ENCODE data around the gene ALMS1.

ALMS1 gene

DNA sequence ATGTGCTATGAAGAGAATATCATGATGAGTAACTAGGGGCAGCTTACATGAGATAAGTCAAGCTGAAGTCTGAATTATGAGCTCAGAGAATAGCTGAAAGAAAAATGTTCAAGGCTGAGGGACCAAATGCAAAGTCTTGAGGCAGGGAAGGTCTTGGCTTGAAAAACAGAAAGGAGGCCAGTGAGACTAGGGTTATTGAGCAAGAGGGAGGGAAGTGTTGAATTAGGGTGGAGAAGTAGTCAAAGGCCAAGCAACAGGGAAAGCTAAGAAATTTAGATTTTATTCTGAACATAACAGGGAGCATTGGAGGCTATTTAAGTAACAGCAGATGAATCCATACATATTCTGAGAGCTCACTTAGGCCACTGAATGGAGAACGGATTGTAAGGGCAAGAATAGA, 11.4 kb upstream of the ALMS1 start:
- DNase-seq (ENCODE audit: low spot score), result no peak
- TF ChIP-seq, protein P1, sequence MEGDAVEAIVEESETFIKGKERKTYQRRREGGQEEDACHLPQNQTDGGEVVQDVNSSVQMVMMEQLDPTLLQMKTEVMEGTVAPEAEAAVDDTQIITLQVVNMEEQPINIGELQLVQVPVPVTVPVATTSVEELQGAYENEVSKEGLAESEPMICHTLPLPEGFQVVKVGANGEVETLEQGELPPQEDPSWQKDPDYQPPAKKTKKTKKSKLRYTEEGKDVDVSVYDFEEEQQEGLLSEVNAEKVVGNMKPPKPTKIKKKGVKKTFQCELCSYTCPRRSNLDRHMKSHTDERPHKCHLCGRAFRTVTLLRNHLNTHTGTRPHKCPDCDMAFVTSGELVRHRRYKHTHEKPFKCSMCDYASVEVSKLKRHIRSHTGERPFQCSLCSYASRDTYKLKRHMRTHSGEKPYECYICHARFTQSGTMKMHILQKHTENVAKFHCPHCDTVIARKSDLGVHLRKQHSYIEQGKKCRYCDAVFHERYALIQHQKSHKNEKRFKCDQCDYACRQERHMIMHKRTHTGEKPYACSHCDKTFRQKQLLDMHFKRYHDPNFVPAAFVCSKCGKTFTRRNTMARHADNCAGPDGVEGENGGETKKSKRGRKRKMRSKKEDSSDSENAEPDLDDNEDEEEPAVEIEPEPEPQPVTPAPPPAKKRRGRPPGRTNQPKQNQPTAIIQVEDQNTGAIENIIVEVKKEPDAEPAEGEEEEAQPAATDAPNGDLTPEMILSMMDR (IDR thresholded peaks at IDR 0.05), result no peak
- Histone ChIP-seq H3K27ac (no peak overlapping the region), H3K4me3 (no peak overlapping the region)

DNA sequence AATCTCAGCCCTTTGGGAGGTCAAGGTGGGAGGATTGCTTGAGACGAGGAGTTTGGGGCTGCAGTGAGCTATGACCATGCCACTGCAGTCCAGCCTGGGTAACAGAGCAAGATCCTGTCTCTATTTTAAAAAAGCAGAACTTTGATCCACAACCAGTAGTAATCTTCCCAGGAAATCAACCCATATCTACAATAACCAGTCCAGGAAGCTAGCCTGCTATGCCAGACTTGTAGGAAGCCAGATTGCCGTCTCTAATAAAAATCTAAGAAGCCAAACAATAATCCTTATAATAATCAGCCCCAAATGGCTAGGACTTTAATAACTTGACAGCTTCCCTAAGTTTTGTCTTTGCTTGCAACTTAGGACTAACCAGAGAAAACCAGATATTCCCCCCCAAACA, 9.0 kb upstream of the ALMS1 start:
- TF ChIP-seq, protein P1 (IDR thresholded peaks at IDR 0.05), result no peak
- Histone ChIP-seq H3K27ac (no peak overlapping the region), H3K4me3 (no peak overlapping the region)
- DNase-seq (ENCODE audit: low spot score), result no peak

GRCh38 chr2:73383036-73383435, 2.6 kb upstream of the ALMS1 start:
- Histone ChIP-seq H3K4me3 (no peak overlapping the region), H3K27ac (no peak overlapping the region)
- no peak for DNase-seq (ENCODE audit: low spot score)
- TF ChIP-seq, protein P1 (IDR thresholded peaks at IDR 0.05), result no peak

DNA sequence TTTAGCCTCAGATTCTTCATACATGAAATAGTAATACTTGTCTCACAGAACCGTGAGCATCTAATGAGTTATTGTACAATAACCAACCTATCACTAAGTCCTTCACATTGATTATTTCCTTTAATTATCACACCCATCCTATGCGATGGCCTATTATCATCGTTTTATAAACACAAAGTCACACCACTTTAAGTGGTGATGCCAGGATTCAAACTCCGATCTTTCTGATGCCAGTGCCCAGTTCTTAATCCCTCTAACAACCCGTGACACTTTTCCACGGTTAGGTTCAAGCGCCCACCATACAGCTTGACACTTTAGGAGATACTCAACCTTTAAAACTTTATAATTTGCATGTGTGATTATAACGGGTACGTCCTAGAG, 523 bp upstream of the ALMS1 start:
- H3K27ac ChIP-seq, result peak overlapping the region; percentile 56 to 95
- TF ChIP-seq, protein P1 (IDR thresholded peaks at IDR 0.05), result no peak
- peak overlapping the region; percentile 84 for H3K4me3 ChIP-seq
- no peak for DNase-seq (ENCODE audit: low spot score)

DNA sequence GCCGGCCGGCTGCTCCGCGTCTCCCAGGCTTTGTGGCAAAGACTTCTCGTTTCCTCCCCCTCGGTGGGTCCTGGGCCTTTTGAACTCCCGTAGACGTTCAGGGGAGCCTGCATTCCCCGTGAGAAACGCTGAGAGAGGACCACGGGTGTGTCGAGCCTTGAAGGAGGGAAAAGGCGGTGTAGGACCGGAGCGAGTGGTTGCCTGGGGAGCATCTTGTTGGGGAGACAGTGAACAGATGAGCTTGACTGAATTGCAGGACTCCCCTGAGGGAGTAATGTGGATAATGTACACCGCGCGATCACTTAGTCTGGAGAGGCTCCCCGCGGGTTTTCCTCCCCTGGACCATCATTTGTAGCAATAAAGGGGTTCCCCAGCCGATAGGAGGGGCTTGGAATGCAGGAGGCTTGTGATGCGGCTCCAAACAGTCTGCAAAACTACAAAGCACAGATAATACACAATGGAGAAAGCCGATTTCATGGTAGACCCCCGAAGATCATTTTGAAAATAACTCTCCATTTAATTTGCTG, 769 bp downstream of the ALMS1 start:
- DNase-seq (ENCODE audit: low spot score), result no peak
- TF ChIP-seq, protein P1 (IDR thresholded peaks at IDR 0.05), result no peak
- Histone ChIP-seq H3K4me3 (peak overlapping the region; percentile 84), H3K27ac (peak overlapping the region; percentile 91 to 95)

- TF ChIP-seq, protein P1 (IDR thresholded peaks at IDR 0.05), result no peak
- Histone ChIP-seq H3K4me3 (peak overlapping the region; percentile 84), H3K27ac (peak overlapping the region; percentile 91 to 95)
- DNase-seq (ENCODE audit: low spot score), result no peak
These were observed 1.4 kb downstream of the ALMS1 start for GRCh38 chr2:73386894-73387636.
